HepG2 (cell line): ENCODE results near the gene DUOXA1. TPM values are rescaled to one million over a fixed set of nuclear protein-coding genes. Genes with fewer than 3 reads are reported as not detected.

Source experiments
- ATAC-seq: fragments of 200-7000 bp; cut with Tn5 transposase; 3 replicates; pipeline ENCODE4 v1.9.1; 2020; ENCODE audit warnings: mild to moderate bottlenecking, moderate library complexity
- BruUV-seq: library from RNA; stranded (reverse); fragments of 400-500 nt; replicated peaks from 2 replicates; lab custom pipeline; 2021; lab: Mats Ljungman, UMichigan
- CTCF ChIA-PET: fragments of 300-600 bp; formaldehyde crosslinking; extraction: SDS; loops from one replicate; lab custom pipeline; 2021; ENCODE audit warnings: low total read pairs, inconsistent platforms, low intra/inter-chr PET ratio; lab: Yijun Ruan, JAX
- POLR2A ChIA-PET: fragments of 350-600 bp; sonication (Branson Sonifier 250); formaldehyde crosslinking; loops from one replicate; lab custom pipeline; 2020; ENCODE audit warnings: antibody characterized with exemption, inconsistent platforms; lab: Yijun Ruan, JAX
- DNase-seq: peaks from one replicate; pipeline ENCODE4 v3.0.0-alpha.2; 2015; ENCODE audit warnings: low spot score
- FAIRE-seq: peaks from 3 replicates; lab custom pipeline; 2011; peaks lifted over from hg19 to GRCh38; lab: Jason Lieb, UNC
- H2AFZ ChIP-seq: one replicate; pipeline ENCODE4 v1.6.1; 2011; ENCODE audit warnings: low read length, inconsistent platforms
- H3K27ac ChIP-seq: fragments of 300-600 bp; 3 replicates; pipeline ENCODE4 v1.8.0; 2011; ENCODE audit warnings: mixed run types, mild to moderate bottlenecking, mixed read lengths, low read length, inconsistent platforms; ENCODE audit not compliant: insufficient read depth; ENCODE audit errors: extremely low read length
- H3K27me3 ChIP-seq, 2 experiments: fragments of 200-600 bp in 1 of 2; 2 replicates in 1 of 2; 3 replicates in 1 of 2; pipeline versions ENCODE4 v1.6.0 to v1.8.0; 2011; ENCODE audit warnings: low read length in 2 of 2, mild to moderate bottlenecking in 2 of 2, moderate library complexity in 2 of 2, inconsistent platforms in 1 of 2; ENCODE audit not compliant: insufficient read depth in 2 of 2, control insufficient read depth in 1 of 2
- H3K36me3 ChIP-seq, 2 experiments: fragments of 200-600 bp in 1 of 2; replicated peaks in 1 of 2; 2 replicates in 1 of 2; 3 replicates in 1 of 2; pipeline versions ENCODE4 v1.5.1 to v1.8.0; 2011; ENCODE audit warnings: low read length in 2 of 2, inconsistent platforms in 1 of 2; ENCODE audit not compliant: insufficient read depth in 2 of 2, control insufficient read depth in 1 of 2
- H3K4me1 ChIP-seq: 2 replicates; pipeline ENCODE4 v1.5.1; 2012; ENCODE audit warnings: low read length, inconsistent platforms; ENCODE audit not compliant: insufficient read depth
- H3K4me2 ChIP-seq: 2 replicates; pipeline ENCODE4 v1.6.0; 2011; ENCODE audit warnings: low read depth, low read length, inconsistent platforms
- H3K4me3 ChIP-seq, 3 experiments: fragments of 200-600 bp in 1 of 3; sonication (generic), shearing (Covaris generic) in 1 of 3; replicated peaks in 1 of 3; 2 replicates each; pipeline ENCODE4 v1.5.1; 2011 to 2016; ENCODE audit warnings: low read length in 3 of 3, inconsistent platforms in 2 of 3, low read depth in 2 of 3, mild to moderate bottlenecking in 2 of 3, control low read depth in 1 of 3, mixed read lengths in 1 of 3; ENCODE audit not compliant: insufficient read depth in 1 of 3
- H3K79me2 ChIP-seq: one replicate; pipeline ENCODE4 v1.6.1; 2011; ENCODE audit warnings: low read length, inconsistent platforms; ENCODE audit not compliant: insufficient read depth
- H3K9ac ChIP-seq: 2 replicates; pipeline ENCODE4 v1.6.0; 2011; ENCODE audit warnings: mild to moderate bottlenecking, low read depth, low read length, inconsistent platforms; ENCODE audit not compliant: insufficient read depth
- H3K9me3 ChIP-seq: 2 replicates; pipeline ENCODE4 v1.5.1; 2012; ENCODE audit warnings: mild to moderate bottlenecking, low read length
- H4K20me1 ChIP-seq: 2 replicates; pipeline ENCODE4 v1.6.0; 2011; ENCODE audit warnings: inconsistent platforms, mild to moderate bottlenecking, low read length, moderate library complexity; ENCODE audit not compliant: insufficient read depth
- CHCHD3 ChIP-seq: sonication (generic); formaldehyde crosslinking; IDR thresholded peaks from 2 replicates; pipeline ENCODE4 v1.8.0; 2022; ENCODE audit warnings: mild to moderate bottlenecking, missing genetic modification reagents, moderate library complexity
- GLI4 ChIP-seq: sonication (generic); formaldehyde crosslinking; IDR thresholded peaks from 2 replicates; pipeline ENCODE4 v1.5.1; 2020; ENCODE audit warnings: missing genetic modification reagents, mild to moderate bottlenecking, moderate library complexity, borderline replicate concordance
- JUND ChIP-seq: sonication (generic); formaldehyde crosslinking; IDR thresholded peaks from 2 replicates; pipeline ENCODE4 v1.8.0; 2022; ENCODE audit warnings: mild to moderate bottlenecking, missing genetic modification reagents
- MNT ChIP-seq: fragments of 450-650 bp; IDR thresholded peaks from 2 replicates; pipeline ENCODE4 v1.6.1; 2016
- NR1H2 ChIP-seq: sonication (generic); formaldehyde crosslinking; IDR thresholded peaks from 2 replicates; pipeline ENCODE4 v1.8.1; 2022; ENCODE audit warnings: low read depth, missing genetic modification reagents, borderline replicate concordance
- PATZ1 ChIP-seq: sonication (generic); formaldehyde crosslinking; IDR thresholded peaks from 2 replicates; pipeline ENCODE4 v1.4.0; 2020; ENCODE audit warnings: missing genetic modification reagents
- PHF5A ChIP-seq: IDR thresholded peaks from one replicate; pipeline ENCODE4 v1.6.1; 2018; ENCODE audit warnings: low read depth, missing genetic modification reagents; ENCODE audit not compliant: unreplicated experiment
- RCOR2 ChIP-seq: IDR thresholded peaks from 2 replicates; pipeline ENCODE4 v1.6.1; 2016; ENCODE audit warnings: missing biosample characterization, missing genetic modification reagents
- RORA ChIP-seq: sonication (generic); formaldehyde crosslinking; IDR thresholded peaks from 2 replicates; pipeline ENCODE4 v1.5.0; 2020; ENCODE audit warnings: mild to moderate bottlenecking, missing genetic modification reagents, moderate library complexity
- SAP130 ChIP-seq: IDR thresholded peaks from 2 replicates; pipeline ENCODE4 v1.6.1; 2016; ENCODE audit warnings: low read depth
- ZBED4 ChIP-seq: sonication (generic); formaldehyde crosslinking; IDR thresholded peaks from 2 replicates; pipeline ENCODE4 v1.4.0; 2020; ENCODE audit warnings: missing genetic modification reagents, borderline replicate concordance
- ZFP82 ChIP-seq: sonication (generic); formaldehyde crosslinking; IDR thresholded peaks from 2 replicates; pipeline ENCODE4 v1.5.1; 2020; ENCODE audit warnings: mild to moderate bottlenecking, missing genetic modification reagents, borderline replicate concordance
- ZNF18 ChIP-seq: sonication (generic); formaldehyde crosslinking; IDR thresholded peaks from 2 replicates; pipeline ENCODE4 v1.8.0; 2022; ENCODE audit warnings: mild to moderate bottlenecking, missing genetic modification reagents; ENCODE audit not compliant: insufficient replicate concordance
- ZNF20 ChIP-seq: sonication (generic); formaldehyde crosslinking; IDR thresholded peaks from 2 replicates; pipeline ENCODE4 v1.4.0; 2020; ENCODE audit warnings: mild to moderate bottlenecking, moderate library complexity, missing genetic modification reagents
- ZNF3 ChIP-seq: IDR thresholded peaks from 2 replicates; pipeline ENCODE4 v1.7.0; 2017; ENCODE audit warnings: inconsistent platforms
- ZNF546 ChIP-seq: sonication (generic); formaldehyde crosslinking; conservative IDR thresholded peaks from 2 replicates; pipeline ENCODE4 v1.8.1; 2023; ENCODE audit warnings: mild to moderate bottlenecking, missing genetic modification reagents
- WGBS: methylation state at CpG from one replicate; pipeline ENCODE4 v1.1.6; 2017; ENCODE audit warnings: low lambda C conversion rate; 5-methylcytosine and 5-hydroxymethylcytosine counted together
- in situ Hi-C: cut with HindIII; loops from 2 replicates; pipeline ENCODE4 v1.10.0; 2017; ENCODE audit warnings: low pct_unique_long_range_greater_than_20kb; ENCODE audit not compliant: extremely low pct_ligation_motif_present
- intact Hi-C: fragments of 100-400 bp; cut with micrococcal nuclease; formaldehyde crosslinking; loops from one replicate; pipeline ENCODE4 v1.10.0; 2022; ENCODE audit not compliant: unreplicated experiment
- polyA plus RNA-seq, 8 experiments: library from polyadenylated mRNA; depleted of rRNA in 3 of 8; stranded (reverse) in 7 of 8; unstranded in 1 of 8; fragments of >200 nt; fragmentation: Illumina TruSeq in 4 of 8; extraction: Trizol in 4 of 8; gene quantifications; 2 replicates each; pipeline versions ENCODE4 v1.2.1 to v1.2.3, GENCODE V29; 2011 to 2016; ENCODE audit warnings: low read depth in 4 of 8, missing spikeins in 1 of 8, mixed read lengths in 1 of 8; ENCODE audit not compliant: insufficient read depth in 1 of 8
- total RNA-seq, 5 experiments: library from RNA; depleted of rRNA; stranded (reverse); fragments of >200 nt; fragmentation: Illumina TruSeq; extraction: Trizol; gene quantifications; 2 replicates each; pipeline ENCODE4 v1.2.3, GENCODE V29; 2016; ENCODE audit warnings: low read depth in 1 of 5

DUOXA1 gene
- total and polyA plus RNA-seq, 2 of the 13 experiments (the other 11 are each of a cell fraction or from before 2014, with no cell fraction given) = not detected

GRCh38 chr15:45140557-45141250 is 11.0 kb upstream of the DUOXA1 start:
- in situ Hi-C loops (no loop called here), intact Hi-C loops (no loop called here)
- Histone ChIP-seq H2AFZ (no peak overlapping the region), H3K27ac (no peak overlapping the region), H3K79me2 (no peaks in the 10 kb centered on the region), H3K36me3 (no peaks in the 10 kb centered on the region), H3K4me1 (no peaks in the 10 kb centered on the region), H3K4me2 (no peak overlapping the region), H4K20me1 (no peaks in the 10 kb centered on the region), H3K4me3 (no peak overlapping the region), H3K9ac (no peak overlapping the region), H3K27me3 (peaks cover 2 to 16% of the 10 kb centered on the region in 2 experiments; a peak in 2 of 5 replicates), H3K9me3 (no peaks in the 10 kb centered on the region)
- BruUV-seq = no TSS peak
- ChIA-PET CTCF (no interaction called here), POLR2A (no interaction called here)
- no peak for DNase-seq
- 46% methylated on average over 3 of the region's 10 CpGs for WGBS
- no peak for FAIRE-seq
- ATAC-seq = no peak
- TF ChIP-seq ZNF18 (CRISPR knock-in tag) (no peak), JUND (no peak), RORA (CRISPR knock-in tag) (no peak), PHF5A (CRISPR knock-in tag) (no peak), NR1H2 (CRISPR knock-in tag) (no peak), MNT (no peak), SAP130 (CRISPR knock-in tag) (no peak), CHCHD3 (no peak), ZNF20 (no peak), PATZ1 (CRISPR knock-in tag) (no peak), ZNF3 (CRISPR knock-in tag) (no peak), GLI4 (CRISPR knock-in tag) (no peak), ZBED4 (CRISPR knock-in tag) (no peak), RCOR2 (CRISPR knock-in tag) (no peak), ZNF546 (CRISPR knock-in tag) (no peak), ZFP82 (CRISPR knock-in tag) (no peak)
